Glutamatergic neuron (in vitro differentiated cells): ENCODE results near the gene NRXN3. TPM values are rescaled to one million over a fixed set of nuclear protein-coding genes. Genes with fewer than 3 reads are reported as not detected.

Source experiments
- DNase-seq: peaks from one replicate; pipeline ENCODE4 v3.0.0; 2022
- H3K27ac Mint-ChIP-seq: one replicate; pipeline ENCODE4 v1.8.0; 2020; ENCODE audit warnings: mild to moderate bottlenecking, mixed read lengths, inconsistent platforms; ENCODE audit not compliant: unreplicated experiment
- H3K27me3 Mint-ChIP-seq: one replicate; pipeline ENCODE4 v1.8.0; 2020; ENCODE audit warnings: mild to moderate bottlenecking, moderate library complexity, mixed read lengths, inconsistent platforms; ENCODE audit not compliant: unreplicated experiment
- H3K36me3 Mint-ChIP-seq: one replicate; pipeline ENCODE4 v1.8.0; 2020; ENCODE audit warnings: mild to moderate bottlenecking, mixed read lengths, inconsistent platforms; ENCODE audit not compliant: unreplicated experiment
- H3K4me1 Mint-ChIP-seq: one replicate; pipeline ENCODE4 v1.8.0; 2020; ENCODE audit warnings: mild to moderate bottlenecking, low read depth, mixed read lengths, inconsistent platforms; ENCODE audit not compliant: unreplicated experiment
- H3K4me3 Mint-ChIP-seq: one replicate; pipeline ENCODE4 v1.8.0; 2020; ENCODE audit warnings: mild to moderate bottlenecking, mixed read lengths, inconsistent platforms; ENCODE audit not compliant: unreplicated experiment
- H3K9me3 Mint-ChIP-seq: one replicate; pipeline ENCODE4 v1.8.0; 2020; ENCODE audit warnings: mild to moderate bottlenecking, moderate library complexity, mixed read lengths, inconsistent platforms; ENCODE audit not compliant: unreplicated experiment
- total RNA-seq: library from RNA; stranded (reverse); fragmentation: NEBNext Ultra II Directional; extraction: Animal tissue kit (Norgen Biotek cat#: 25700); gene quantifications from one replicate; pipeline ENCODE4 v1.2.1, GENCODE V29; 2021; ENCODE audit not compliant: unreplicated experiment
- TF ChIP-seq, protein P1 (sequence below): fragments of 200-600 bp; sonication (generic); IDR thresholded peaks from one replicate; pipeline ENCODE4 v1.5.0; 2021; ENCODE audit not compliant: partially characterized antibody, unreplicated experiment

Gene NRXN3
- total RNA-seq, 1 donor from 2014 or later, result 1.2 TPM

DNA sequence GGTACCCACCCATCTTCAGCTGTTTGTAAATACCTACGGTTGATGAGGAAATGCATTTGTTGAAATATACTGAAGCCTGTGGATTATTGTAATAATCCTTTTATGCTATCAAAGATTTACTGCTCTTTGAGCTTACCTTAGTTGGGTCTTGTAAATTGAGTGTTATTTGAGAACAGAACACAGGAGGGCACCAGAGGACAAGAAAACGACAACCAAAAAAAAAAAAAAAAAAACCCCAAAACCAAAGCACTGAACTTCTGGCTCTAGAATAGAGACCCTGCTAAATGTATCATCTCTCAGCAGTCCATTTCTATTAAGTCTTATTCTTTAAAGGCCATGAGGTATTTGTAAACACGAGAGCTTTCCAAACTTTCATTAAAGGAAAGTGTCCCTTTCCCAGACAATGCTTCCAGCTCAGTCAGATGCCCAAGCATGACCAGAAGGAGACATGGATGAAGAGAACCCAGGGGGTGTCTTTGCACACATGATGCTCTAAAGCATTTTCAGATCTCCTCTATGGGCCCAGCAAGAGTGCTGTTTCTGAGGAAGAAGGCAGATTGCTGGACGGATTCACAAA is 763.9 kb downstream of the NRXN3 start:
- no peak overlapping the region for H3K27ac Mint-ChIP-seq
- no peaks in the 10 kb centered on the region for H3K36me3 Mint-ChIP-seq
- H3K4me3 Mint-ChIP-seq, result no peak overlapping the region
- TF ChIP-seq, protein P1, sequence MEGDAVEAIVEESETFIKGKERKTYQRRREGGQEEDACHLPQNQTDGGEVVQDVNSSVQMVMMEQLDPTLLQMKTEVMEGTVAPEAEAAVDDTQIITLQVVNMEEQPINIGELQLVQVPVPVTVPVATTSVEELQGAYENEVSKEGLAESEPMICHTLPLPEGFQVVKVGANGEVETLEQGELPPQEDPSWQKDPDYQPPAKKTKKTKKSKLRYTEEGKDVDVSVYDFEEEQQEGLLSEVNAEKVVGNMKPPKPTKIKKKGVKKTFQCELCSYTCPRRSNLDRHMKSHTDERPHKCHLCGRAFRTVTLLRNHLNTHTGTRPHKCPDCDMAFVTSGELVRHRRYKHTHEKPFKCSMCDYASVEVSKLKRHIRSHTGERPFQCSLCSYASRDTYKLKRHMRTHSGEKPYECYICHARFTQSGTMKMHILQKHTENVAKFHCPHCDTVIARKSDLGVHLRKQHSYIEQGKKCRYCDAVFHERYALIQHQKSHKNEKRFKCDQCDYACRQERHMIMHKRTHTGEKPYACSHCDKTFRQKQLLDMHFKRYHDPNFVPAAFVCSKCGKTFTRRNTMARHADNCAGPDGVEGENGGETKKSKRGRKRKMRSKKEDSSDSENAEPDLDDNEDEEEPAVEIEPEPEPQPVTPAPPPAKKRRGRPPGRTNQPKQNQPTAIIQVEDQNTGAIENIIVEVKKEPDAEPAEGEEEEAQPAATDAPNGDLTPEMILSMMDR, result peak; percentile 56
- H3K27me3 Mint-ChIP-seq, result no peaks in the 10 kb centered on the region
- DNase-seq, result no peak
- no peaks in the 10 kb centered on the region for H3K9me3 Mint-ChIP-seq
- no peaks in the 10 kb centered on the region for H3K4me1 Mint-ChIP-seq

DNA sequence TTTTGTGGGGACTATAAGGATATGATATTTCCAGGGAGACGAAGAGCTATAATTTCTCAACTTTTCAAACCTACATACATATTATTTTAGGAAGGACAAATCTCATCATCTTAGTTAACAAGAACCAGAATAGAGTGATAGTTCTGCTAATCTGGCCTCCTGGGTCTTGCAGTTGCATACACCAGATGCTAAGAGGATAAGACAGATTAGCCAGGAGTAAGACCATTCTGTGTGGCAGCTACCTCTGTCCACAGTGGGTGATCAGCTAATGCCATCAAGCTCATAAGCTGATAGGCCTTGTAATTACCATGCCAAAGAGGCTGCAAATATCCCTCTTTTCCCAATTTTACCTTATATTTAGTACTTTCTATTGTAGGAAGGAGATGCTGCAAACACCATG is 776.8 kb downstream of the NRXN3 start:
- TF ChIP-seq, protein P1, result no peak
- no peaks in the 10 kb centered on the region for H3K27me3 Mint-ChIP-seq
- no peak overlapping the region for H3K27ac Mint-ChIP-seq
- no peaks in the 10 kb centered on the region for H3K36me3 Mint-ChIP-seq
- H3K9me3 Mint-ChIP-seq, result no peaks in the 10 kb centered on the region
- no peak overlapping the region for H3K4me3 Mint-ChIP-seq
- H3K4me1 Mint-ChIP-seq, result no peaks in the 10 kb centered on the region
- DNase-seq, result no peak

DNA sequence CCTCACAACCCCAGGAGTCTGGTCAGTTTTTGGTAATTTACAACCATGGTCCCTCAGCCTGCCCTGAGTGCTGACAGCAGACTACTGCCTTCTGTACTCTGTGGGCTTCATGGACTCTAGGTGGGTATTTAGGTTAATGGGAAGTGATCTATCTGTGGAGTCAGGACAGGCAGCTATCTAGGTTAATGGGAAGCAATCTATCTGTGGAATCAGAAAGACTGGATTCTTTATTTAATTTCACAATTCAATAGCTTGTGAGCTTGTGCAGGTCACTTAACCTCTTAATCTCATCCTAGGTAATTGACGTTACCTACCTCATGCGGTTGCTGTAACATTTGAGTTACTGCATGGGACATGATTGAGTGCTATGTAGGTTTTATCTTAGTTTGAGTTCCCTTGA is 777.5 kb downstream of the NRXN3 start:
- no peak for DNase-seq
- no peaks in the 10 kb centered on the region for H3K27me3 Mint-ChIP-seq

DNA sequence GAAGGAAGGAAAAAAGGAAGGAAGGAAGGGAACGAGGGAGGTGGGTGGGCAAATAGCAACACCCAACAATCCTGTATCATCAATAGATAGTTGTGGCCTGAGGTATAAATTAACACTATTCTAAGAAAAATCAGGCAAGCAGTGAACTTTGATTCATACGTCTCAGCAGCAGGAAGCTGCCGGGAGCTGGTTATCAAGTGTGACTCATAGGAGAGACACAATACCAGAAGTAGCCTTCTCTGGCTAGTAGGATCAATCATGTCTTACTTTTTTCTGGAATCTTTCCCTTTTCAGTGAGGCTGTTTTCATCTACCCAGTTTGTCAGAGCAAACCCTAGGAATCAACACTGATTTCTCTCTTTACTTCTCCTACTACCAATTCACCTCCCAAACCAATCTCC is 780.5 kb downstream of the NRXN3 start:
- TF ChIP-seq, protein P1, result no peak
- H3K27ac Mint-ChIP-seq, result no peak overlapping the region
- DNase-seq, result no peak
- H3K9me3 Mint-ChIP-seq, result no peaks in the 10 kb centered on the region
- no peaks in the 10 kb centered on the region for H3K27me3 Mint-ChIP-seq
- H3K36me3 Mint-ChIP-seq, result no peaks in the 10 kb centered on the region
- H3K4me1 Mint-ChIP-seq, result no peaks in the 10 kb centered on the region
- H3K4me3 Mint-ChIP-seq, result no peak overlapping the region

More for the DNA sequence above, 777.5 kb downstream of the NRXN3 start:
- no peak overlapping the region for H3K4me3 Mint-ChIP-seq
- H3K4me1 Mint-ChIP-seq, result no peaks in the 10 kb centered on the region
- H3K27ac Mint-ChIP-seq, result no peak overlapping the region
- TF ChIP-seq, protein P1, result no peak
- H3K36me3 Mint-ChIP-seq, result no peaks in the 10 kb centered on the region
- no peaks in the 10 kb centered on the region for H3K9me3 Mint-ChIP-seq

DNA sequence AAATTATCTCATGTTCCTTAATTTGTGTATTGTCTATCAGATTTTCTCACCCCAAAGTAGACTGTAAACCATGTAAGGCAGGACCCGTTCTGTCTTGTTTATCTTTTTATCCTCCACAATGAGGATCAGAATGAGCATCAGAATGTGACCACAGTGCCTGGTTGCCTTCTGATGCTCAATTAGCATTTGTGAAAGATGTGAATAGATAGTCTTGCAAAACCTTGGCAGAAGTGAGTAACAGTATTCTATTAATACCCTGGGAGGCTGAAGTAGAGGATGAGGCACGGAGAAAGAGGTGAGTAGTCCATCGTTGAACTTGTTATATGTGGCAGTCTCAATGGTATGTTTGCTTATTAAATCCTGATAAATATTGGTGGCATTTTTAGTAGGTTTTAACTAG is 781.4 kb downstream of the NRXN3 start:
- no peaks in the 10 kb centered on the region for H3K4me1 Mint-ChIP-seq

More for the DNA sequence above, 781.4 kb downstream of the NRXN3 start:
- Mint-ChIP-seq H3K4me3 (no peak overlapping the region), H3K27ac (no peak overlapping the region), H3K27me3 (no peaks in the 10 kb centered on the region), H3K9me3 (no peaks in the 10 kb centered on the region), H3K36me3 (no peaks in the 10 kb centered on the region)
- TF ChIP-seq, protein P1, result no peak
- DNase-seq, result no peak
